ENCODE measurements around the gene PC. TPM values are rescaled to one million over a fixed set of nuclear protein-coding genes. Genes with fewer than 3 reads are reported as not detected.

The PC gene
- total RNA-seq, 1 donor from 2014 or later: 13.5 TPM

DNA sequence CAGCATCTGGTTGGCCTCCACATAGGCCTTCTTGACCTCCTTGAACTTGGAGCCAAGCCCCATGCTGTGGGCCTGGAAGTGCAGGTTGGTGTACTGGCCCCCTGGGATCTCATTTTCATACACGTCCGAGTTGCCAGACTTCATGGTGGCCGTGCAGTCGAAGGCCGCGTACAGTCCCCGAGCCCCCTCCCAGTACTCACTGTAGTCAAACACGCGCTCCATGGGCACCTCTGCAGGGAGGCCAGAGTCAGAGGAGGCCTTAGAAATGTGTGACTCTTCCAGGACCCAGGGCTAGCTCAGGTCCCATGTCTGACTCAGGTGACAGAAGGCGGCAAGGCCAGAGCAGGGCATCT is 108.0 kb downstream of the PC start:
- TF ChIP-seq, protein P1, sequence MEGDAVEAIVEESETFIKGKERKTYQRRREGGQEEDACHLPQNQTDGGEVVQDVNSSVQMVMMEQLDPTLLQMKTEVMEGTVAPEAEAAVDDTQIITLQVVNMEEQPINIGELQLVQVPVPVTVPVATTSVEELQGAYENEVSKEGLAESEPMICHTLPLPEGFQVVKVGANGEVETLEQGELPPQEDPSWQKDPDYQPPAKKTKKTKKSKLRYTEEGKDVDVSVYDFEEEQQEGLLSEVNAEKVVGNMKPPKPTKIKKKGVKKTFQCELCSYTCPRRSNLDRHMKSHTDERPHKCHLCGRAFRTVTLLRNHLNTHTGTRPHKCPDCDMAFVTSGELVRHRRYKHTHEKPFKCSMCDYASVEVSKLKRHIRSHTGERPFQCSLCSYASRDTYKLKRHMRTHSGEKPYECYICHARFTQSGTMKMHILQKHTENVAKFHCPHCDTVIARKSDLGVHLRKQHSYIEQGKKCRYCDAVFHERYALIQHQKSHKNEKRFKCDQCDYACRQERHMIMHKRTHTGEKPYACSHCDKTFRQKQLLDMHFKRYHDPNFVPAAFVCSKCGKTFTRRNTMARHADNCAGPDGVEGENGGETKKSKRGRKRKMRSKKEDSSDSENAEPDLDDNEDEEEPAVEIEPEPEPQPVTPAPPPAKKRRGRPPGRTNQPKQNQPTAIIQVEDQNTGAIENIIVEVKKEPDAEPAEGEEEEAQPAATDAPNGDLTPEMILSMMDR (IDR thresholded peaks at IDR 0.05): no peak
- peaks cover 0 to under 1% of the 10 kb centered on the region in 2 donors for H3K4me1 ChIP-seq
- no peaks in the 10 kb centered on the region for H3K9me3 ChIP-seq
- H3K27ac ChIP-seq: no peak overlapping the region
- peaks cover 9 to 29% of the 10 kb centered on the region in 2 donors for H3K36me3 ChIP-seq
- no peak overlapping the region for H3K4me3 ChIP-seq
- intact Hi-C loops (cut with DNase I): no loop called here
- peak in 1 of 2 donors; percentile 59 for DNase-seq (ENCODE audit: low spot score in 2 of 2)
- H3K27me3 ChIP-seq: no peaks in the 10 kb centered on the region

DNA sequence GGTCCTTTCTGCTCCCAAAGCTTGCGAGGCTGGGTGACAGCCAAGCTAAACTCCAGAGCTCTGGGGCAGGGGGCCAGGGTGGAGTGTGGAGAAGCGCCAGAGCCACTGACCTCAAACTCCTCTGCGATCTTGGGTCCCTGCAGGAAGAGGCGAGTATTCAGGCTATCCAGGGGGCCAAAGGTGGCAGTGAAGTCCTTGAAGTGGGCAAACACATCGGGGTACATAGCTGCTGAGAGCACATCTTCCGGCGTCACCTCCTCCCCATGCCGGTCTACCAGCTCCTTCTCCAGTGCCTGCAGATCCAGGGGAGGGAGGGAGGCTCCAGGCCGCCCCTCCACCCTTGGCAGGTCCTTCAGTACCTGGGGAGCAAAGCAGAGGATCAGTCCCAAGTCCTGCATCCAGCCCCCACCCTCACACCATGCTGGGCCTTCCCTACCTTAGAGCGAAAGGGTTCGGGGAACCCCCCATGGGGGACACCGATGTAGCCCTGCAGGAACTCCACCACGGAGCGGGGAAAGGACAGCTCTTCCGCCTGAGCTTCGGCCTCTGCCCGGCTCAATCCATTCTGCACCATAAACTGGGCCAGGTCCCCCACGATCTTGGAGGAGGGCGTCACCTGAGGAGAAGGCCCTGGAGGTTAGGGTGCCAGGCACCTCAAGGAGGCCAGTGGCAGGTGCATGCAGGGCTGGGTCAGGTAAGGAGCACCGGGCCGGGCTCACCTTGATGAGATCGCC is 108.5 kb downstream of the PC start:
- Histone ChIP-seq H3K4me1 (peaks cover 0 to 1% of the 10 kb centered on the region in 2 donors), H3K27me3 (no peaks in the 10 kb centered on the region), H3K4me3 (no peak overlapping the region), H3K9me3 (no peaks in the 10 kb centered on the region), H3K27ac (no peak overlapping the region), H3K36me3 (peaks cover 9 to 34% of the 10 kb centered on the region in 2 donors)
- intact Hi-C loops (cut with DNase I): no loop called here
- DNase-seq (ENCODE audit: low spot score in 2 of 2): peak in 1 of 2 donors; percentile 59
- TF ChIP-seq, protein P1 (IDR thresholded peaks at IDR 0.05): no peak

DNA sequence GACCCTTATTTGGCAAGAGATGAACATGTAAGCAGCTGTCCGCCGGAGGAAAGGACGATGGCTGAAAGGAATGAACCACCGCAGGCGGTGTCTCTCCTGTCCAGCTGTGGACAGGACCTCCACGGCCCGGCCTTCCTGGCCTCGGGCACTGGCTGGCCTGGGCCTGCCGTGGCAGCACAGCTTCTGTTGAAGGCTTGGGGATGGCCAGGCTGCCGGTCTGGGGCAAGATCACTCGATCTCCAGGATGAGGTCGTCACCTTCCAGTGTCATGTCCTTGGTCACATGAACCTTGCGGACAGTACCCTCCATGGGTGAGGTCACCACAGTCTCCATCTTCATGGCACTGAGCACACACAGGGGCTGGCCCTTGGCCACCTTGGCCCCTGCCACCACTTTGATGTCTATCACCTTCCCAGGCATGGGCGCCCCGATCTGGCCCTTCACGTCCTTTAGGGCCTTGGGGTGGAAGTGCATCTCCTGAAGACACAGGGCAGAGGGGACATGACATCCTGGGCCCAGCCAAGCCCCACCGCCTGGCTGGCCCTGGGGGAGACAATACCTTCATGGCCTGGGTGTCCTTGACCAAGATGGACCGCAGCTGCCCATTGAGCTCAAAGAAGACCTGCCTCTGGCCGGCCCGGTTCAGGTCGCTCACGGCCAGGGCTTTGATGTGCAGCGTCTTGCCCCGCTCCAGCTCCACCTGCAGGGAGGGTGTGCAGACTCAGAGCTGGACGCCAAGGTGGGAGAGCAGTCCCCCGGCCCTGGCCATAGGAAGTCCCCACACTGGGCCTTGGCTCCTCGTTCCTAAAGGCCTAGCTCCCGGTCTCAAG is 109.3 kb downstream of the PC start:
- H3K4me1 ChIP-seq: peaks cover 4 to 9% of the 10 kb centered on the region in 2 donors
- peaks cover 9 to 34% of the 10 kb centered on the region in 2 donors for H3K36me3 ChIP-seq
- TF ChIP-seq, protein P1 (IDR thresholded peaks at IDR 0.05): no peak
- no peak overlapping the region for H3K27ac ChIP-seq
- peak in 1 of 2 donors; percentile 56 for DNase-seq (ENCODE audit: low spot score in 2 of 2)
- no peaks in the 10 kb centered on the region for H3K9me3 ChIP-seq
- intact Hi-C loops (cut with DNase I): no loop called here
- no peaks in the 10 kb centered on the region for H3K27me3 ChIP-seq
- no peak overlapping the region for H3K4me3 ChIP-seq

DNA sequence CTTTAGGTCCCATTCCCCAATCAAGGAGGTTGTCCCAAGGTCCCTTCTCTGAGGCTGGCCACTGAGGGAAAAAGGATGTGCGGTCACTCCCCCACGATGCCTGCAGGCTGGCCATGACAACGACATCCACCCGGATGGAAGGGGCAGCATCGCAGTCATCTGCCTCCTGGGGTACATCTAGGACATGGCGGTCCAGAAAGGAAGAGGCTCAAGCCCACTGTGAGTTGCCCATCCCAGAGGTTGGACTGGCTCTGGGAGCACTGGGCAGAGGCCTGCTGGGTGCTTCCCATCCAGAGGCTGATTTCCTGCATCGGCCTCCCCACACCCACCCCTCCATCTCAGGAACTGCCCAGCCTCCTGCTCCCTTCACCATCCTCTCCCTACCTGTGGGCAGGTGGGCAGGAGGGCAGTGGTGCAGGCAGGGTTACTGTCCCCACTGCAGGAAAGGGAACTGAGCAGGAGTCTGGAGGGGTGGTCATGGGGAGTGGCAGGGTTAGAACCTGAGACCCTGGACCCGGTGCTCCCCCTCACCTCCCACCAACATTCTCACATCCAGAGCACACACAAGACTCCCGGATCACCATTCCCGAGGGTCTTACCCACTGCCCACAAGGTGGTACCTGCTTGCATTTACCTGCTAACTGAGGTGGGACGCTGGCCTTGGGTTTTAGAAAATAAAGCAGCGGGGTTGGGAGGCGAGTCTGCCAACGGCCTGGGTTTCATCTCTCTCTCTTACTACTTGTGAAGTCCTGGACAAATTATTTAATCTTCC is 110.5 kb downstream of the PC start:
- H3K27ac ChIP-seq: no peak overlapping the region
- no peaks in the 10 kb centered on the region for H3K27me3 ChIP-seq
- H3K9me3 ChIP-seq: no peaks in the 10 kb centered on the region
- H3K36me3 ChIP-seq: peaks cover 9 to 34% of the 10 kb centered on the region in 2 donors
- H3K4me1 ChIP-seq: peaks cover 4 to 11% of the 10 kb centered on the region in 2 donors
- TF ChIP-seq, protein P1 (IDR thresholded peaks at IDR 0.05): no peak
- no peak overlapping the region for H3K4me3 ChIP-seq
- DNase-seq (ENCODE audit: low spot score in 2 of 2): peak in 1 of 2 donors; percentile 57
- intact Hi-C loops (cut with DNase I): no loop called here

DNA sequence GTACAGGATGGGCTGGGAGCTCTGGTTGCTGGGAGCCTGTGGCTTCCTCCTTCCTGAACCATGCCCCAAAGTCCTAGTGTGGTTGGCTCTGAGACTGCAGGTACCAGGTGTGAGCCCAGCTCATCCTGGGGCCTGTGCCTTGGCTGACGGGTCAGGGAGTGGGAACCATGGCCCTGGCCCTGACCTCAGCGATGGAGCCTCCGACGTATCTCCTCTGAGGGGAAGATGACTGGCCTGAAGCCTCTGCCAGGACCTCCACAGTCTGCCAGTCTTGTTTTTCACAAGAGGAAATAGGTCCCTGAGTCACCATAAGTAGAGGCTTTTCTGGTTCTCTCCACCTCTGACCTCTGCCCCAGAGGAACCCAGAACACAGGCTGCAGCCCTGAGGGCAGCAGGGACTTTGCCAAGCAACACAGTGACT is 111.5 kb downstream of the PC start:
- H3K4me1 ChIP-seq: peaks cover 12 to 19% of the 10 kb centered on the region in 2 donors
- intact Hi-C loops (cut with DNase I): no loop called here
- TF ChIP-seq, protein P1 (IDR thresholded peaks at IDR 0.05): no peak
- peaks cover 9 to 34% of the 10 kb centered on the region in 2 donors for H3K36me3 ChIP-seq
- H3K4me3 ChIP-seq: no peak overlapping the region
- H3K27ac ChIP-seq: no peak overlapping the region
- no peaks in the 10 kb centered on the region for H3K9me3 ChIP-seq
- no peak for DNase-seq (ENCODE audit: low spot score in 2 of 2)
- no peaks in the 10 kb centered on the region for H3K27me3 ChIP-seq

Data from ascending aorta (tissue), 2 donors.